Activated T-cell treated with anti-CD3 and anti-CD28 coated beads, Interleukin-2, amount 50 U/mL, for 4 hours (primary cell): ENCODE data around the gene RAD18. TPM values are rescaled to one million over a fixed set of nuclear protein-coding genes. Genes with fewer than 3 reads are reported as not detected.

Source experiments
- ATAC-seq, 2 donors: fragments of 200-7000 bp; cut with Tn5 transposase; one replicate each; pipeline ENCODE4 v1.10.0; 2021
- DNase-seq: peaks from one replicate; pipeline ENCODE4 v3.0.0-alpha.2; 2020
- H3K27me3 Mint-ChIP-seq: one replicate; pipeline ENCODE4 v1.8.0; 2021; ENCODE audit warnings: low read depth, mixed read lengths
- H3K36me3 Mint-ChIP-seq: one replicate; pipeline ENCODE4 v1.8.0; 2022; ENCODE audit warnings: mixed read lengths; ENCODE audit not compliant: insufficient read depth
- H3K4me1 Mint-ChIP-seq: one replicate; pipeline ENCODE4 v1.8.0; 2021; ENCODE audit warnings: low read depth, mixed read lengths
- H3K4me3 Mint-ChIP-seq: one replicate; pipeline ENCODE4 v1.8.0; 2021; ENCODE audit warnings: mild to moderate bottlenecking, moderate library complexity, mixed read lengths
- H3K9me3 Mint-ChIP-seq: one replicate; pipeline ENCODE4 v1.8.0; 2021; ENCODE audit warnings: mixed read lengths
- total RNA-seq, 3 donors: library from RNA; stranded (reverse); gene quantifications; one replicate each; pipeline ENCODE4 v1.2.1, GENCODE V29; 2021

RAD18 gene
- total RNA-seq, 3 donors from 2014 or later: 32.5 to 45.0 (median 38.0) TPM

DNA sequence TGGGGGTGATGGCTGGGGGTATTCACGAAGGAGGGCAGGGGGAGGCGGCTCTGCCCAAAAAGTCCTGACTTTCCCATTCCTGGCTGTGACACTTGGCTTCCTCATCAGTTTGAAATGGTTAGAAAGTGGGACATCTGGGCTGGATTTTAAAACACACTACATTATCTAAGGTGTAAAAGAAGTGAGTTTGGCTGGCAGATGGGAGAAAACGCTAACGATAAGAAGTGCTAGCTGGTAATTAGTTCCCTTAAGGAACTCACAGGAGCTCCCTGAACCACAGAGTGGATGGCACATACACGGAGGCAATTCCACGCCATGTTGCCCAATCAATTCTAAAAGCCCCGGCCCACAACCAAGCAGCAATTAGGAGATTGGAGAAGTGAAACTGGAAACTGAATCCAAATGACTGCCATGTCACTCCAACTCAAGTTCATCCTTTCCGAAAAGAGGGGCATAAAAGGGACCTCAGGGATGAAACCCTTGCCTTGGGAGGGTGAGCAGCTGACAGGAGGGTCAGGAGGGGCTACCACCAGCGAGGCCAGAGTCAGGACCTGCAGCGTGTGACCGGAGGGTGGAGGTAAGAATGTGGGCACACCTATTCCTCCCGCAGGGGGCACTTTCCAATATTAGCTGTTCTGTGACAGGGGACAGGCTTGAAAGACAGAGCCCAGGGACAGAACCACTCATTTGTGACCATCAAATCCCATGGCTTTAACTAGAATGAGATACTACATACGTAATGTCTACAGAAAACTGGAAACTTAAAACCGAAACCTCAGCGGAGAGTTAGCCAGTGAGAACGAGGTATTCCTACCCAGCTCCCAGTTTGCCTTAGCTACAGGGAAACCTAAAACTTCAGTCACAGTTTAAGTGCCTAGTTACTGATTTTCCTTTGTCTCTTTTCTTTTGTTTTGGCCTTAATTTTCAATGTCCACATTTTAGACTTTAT lies 98.6 kb downstream of the RAD18 start:
- no peaks in the 10 kb centered on the region for H3K36me3 Mint-ChIP-seq
- ATAC-seq: no peak
- no peak overlapping the region for H3K4me3 Mint-ChIP-seq
- no peaks in the 10 kb centered on the region for H3K27me3 Mint-ChIP-seq
- no peak for DNase-seq
- H3K4me1 Mint-ChIP-seq: no peaks in the 10 kb centered on the region
- no peaks in the 10 kb centered on the region for H3K9me3 Mint-ChIP-seq

DNA sequence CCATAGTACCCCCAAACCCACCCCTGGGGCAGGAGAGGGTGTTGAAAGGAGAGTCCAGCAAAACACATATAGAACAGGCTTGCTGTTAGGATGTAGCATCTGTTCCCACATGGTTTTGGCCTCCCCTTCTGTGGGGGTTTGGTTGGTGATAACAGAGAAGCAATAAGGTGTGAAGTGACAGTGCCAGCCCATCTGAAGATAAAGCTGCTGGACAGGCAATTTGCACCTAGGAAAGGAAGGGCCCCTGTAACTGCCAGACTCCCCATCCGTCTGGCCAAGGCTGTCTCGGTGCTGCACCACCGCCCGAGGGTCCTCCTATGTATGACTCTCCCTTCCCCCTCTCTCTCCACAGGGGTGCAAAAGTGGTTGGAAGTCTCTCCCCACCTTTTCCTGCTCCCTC lies 99.4 kb downstream of the RAD18 start:
- no peaks in the 10 kb centered on the region for H3K27me3 Mint-ChIP-seq
- no peak for ATAC-seq
- no peaks in the 10 kb centered on the region for H3K4me1 Mint-ChIP-seq

DNA sequence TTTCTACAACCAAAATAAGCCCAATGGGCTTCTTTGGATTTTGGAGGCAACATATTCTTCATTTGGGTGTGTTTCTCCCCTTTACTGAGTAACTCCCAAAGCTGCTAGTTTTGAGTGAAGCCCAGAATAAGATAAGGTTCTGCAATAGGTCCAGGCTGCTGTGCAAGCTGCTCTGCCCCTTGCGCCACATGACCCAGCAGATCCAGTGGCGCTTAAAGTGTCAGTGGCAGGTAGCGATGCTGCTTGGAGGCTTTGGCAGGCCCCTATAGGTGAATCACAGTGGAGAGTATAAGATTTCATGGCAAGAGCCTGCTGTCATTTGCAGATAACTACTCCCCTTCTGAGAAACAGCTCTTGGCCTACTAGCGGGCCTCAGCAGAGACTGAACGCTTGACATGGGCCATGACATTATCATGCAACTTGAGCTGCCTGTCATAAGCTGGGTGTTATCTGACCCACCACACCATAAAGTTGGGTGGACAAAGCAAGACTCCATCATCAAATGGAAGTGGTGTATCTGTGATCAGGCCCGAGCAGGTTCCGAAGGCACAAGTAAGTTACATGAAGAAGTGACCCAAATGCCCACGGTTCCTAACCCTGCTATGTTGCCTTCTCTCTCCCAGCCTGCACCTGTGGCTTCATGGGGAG lies 105.4 kb downstream of the RAD18 start:
- Mint-ChIP-seq H3K4me3 (no peak overlapping the region), H3K9me3 (no peaks in the 10 kb centered on the region), H3K27me3 (no peaks in the 10 kb centered on the region), H3K36me3 (peaks cover 1% of the 10 kb centered on the region), H3K4me1 (no peaks in the 10 kb centered on the region)
- no peak for ATAC-seq
- no peak for DNase-seq

More for the DNA sequence above, 99.4 kb downstream of the RAD18 start:
- no peak overlapping the region for H3K4me3 Mint-ChIP-seq
- no peak for DNase-seq
- H3K36me3 Mint-ChIP-seq: no peaks in the 10 kb centered on the region
- no peaks in the 10 kb centered on the region for H3K9me3 Mint-ChIP-seq

DNA sequence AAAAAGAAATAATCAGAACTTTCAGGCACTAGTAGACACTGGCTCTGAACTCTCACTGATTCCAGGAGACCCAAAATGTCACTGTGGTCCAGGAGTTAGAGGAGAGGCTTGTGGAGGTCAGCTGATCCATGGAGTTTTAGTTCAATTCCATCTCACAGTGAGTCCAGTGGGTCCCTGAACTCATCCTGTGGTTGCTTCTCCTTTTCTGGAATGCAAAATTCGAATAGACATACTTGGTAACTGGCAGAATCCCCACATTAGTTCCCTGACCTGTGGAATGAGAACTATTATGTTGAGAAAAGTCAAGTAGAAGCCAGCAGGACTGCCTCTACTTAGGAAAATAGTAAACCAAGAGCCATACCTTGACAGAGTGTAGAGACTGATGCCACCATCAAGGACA lies 106.6 kb downstream of the RAD18 start:
- no peaks in the 10 kb centered on the region for H3K4me1 Mint-ChIP-seq
- H3K9me3 Mint-ChIP-seq: no peaks in the 10 kb centered on the region
- DNase-seq (no peak), ATAC-seq (no peak)
- H3K4me3 Mint-ChIP-seq: no peak overlapping the region
- peaks cover 1% of the 10 kb centered on the region for H3K36me3 Mint-ChIP-seq
- no peaks in the 10 kb centered on the region for H3K27me3 Mint-ChIP-seq

DNA sequence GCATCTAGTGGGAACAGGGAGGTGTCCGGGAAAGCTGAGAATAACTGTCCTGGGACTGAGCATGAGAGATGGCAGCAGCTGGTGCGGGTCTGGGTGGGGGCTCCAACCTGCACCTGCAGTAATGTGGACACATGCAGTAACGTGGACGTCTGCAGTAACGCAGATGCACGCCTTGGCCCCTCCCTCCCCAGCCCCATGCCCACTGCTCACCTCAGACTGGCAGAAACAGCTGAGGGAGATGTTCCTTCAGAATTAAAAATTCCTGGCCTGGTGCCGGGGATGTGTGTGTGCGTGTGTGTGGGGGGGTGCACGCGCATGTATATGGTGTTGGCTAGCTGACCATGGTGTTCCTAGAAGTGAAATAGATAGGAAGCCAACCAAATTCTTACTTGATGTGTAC lies 107.2 kb downstream of the RAD18 start:
- Mint-ChIP-seq H3K4me1 (no peaks in the 10 kb centered on the region), H3K27me3 (no peaks in the 10 kb centered on the region), H3K9me3 (no peaks in the 10 kb centered on the region), H3K36me3 (peaks cover 1% of the 10 kb centered on the region), H3K4me3 (no peak overlapping the region)
- ATAC-seq (no peak), DNase-seq (no peak)

DNA sequence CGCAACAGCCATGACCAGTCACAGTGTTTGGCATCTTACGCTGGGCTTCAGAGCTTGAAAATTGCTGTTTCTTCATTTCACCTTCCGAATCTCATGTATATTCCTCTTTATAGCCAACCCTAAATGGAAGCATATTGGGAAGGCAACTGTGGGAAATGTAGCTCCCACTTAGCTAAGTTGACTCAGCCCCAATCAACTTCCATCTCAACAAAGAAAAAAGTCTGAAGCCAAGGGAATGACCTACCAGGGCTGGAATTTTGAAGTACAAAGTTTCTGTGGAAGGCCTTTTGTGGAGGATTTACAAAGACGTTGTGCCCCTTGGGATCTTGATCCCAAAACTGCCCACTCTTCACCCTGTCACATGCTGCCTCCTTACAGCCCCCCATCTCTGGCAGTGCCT lies 108.6 kb downstream of the RAD18 start:
- no peak for ATAC-seq
- Mint-ChIP-seq H3K36me3 (peaks cover 1% of the 10 kb centered on the region), H3K9me3 (no peaks in the 10 kb centered on the region), H3K4me3 (no peak overlapping the region), H3K27me3 (no peaks in the 10 kb centered on the region), H3K4me1 (no peaks in the 10 kb centered on the region)
- DNase-seq: no peak

DNA sequence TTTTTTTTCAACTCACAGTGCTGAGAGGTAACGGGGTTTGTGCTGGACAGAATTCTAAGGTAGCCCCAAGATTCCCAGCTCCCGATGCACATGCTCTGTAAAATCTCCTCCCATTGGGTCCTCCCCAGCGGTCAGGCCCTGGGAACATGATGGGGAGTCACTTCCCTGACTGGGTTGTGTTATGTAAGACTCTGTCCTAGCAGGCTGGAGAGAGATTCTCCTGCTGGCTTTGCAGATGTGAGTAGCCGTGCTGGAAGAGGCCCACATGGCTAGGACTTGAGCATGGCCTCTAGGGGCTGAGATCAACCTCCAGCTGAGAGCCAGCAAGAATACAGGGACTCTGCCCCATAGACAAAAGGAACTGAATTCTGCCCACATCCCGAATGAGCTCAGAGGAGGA lies 110.2 kb downstream of the RAD18 start:
- Mint-ChIP-seq H3K4me3 (no peak overlapping the region), H3K27me3 (no peaks in the 10 kb centered on the region)
- ATAC-seq: no peak

DNA sequence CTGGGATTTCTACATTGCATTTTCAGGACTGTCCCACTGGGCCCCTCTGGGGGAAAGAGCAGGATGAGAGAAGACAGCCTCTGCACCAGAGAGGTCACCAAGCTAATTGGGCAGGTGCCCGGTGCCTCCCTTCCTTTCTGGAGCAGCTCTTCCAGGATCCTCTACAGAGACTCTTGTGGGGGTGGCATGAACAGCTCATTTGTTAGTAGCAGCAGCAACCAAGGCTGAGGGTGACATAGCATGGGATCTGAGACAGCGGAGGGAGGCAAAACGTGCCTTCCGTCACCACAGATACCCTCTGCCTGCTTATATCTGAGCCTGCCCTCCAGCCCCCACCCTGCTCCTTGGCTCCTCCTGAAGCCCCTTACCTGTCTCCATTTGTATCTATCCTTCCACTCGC lies 110.8 kb downstream of the RAD18 start:
- Mint-ChIP-seq H3K9me3 (no peaks in the 10 kb centered on the region), H3K4me1 (no peaks in the 10 kb centered on the region), H3K36me3 (peaks cover 1% of the 10 kb centered on the region), H3K4me3 (no peak overlapping the region), H3K27me3 (no peaks in the 10 kb centered on the region)
- no peak for DNase-seq
- no peak for ATAC-seq

More for the DNA sequence above, 110.2 kb downstream of the RAD18 start:
- H3K4me1 Mint-ChIP-seq: no peaks in the 10 kb centered on the region
- no peak for DNase-seq
- H3K9me3 Mint-ChIP-seq: no peaks in the 10 kb centered on the region
- H3K36me3 Mint-ChIP-seq: peaks cover 1% of the 10 kb centered on the region

DNA sequence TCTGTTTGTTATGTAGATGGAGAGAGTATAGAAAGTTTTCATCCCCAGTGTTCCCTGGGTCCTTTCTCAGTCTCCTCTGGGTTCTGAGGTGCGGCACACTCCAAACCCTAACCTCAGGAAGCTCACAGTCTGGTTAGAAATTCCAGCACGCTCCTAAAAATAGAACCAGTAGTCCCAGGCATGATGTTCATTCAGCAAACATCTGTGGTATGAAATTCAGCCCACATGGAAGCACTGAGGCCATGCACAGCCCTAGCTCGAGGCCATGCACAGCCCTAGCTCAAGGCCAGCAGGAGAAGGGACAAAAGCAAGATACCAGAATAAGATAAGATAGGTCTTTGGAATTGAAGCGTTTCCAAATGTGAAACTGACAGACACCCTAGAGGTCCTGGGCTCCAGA lies 111.6 kb downstream of the RAD18 start:
- ATAC-seq: no peak
- no peak for DNase-seq
- Mint-ChIP-seq H3K36me3 (peaks cover 1% of the 10 kb centered on the region), H3K4me3 (no peak overlapping the region), H3K9me3 (no peaks in the 10 kb centered on the region), H3K4me1 (no peaks in the 10 kb centered on the region), H3K27me3 (no peaks in the 10 kb centered on the region)

DNA sequence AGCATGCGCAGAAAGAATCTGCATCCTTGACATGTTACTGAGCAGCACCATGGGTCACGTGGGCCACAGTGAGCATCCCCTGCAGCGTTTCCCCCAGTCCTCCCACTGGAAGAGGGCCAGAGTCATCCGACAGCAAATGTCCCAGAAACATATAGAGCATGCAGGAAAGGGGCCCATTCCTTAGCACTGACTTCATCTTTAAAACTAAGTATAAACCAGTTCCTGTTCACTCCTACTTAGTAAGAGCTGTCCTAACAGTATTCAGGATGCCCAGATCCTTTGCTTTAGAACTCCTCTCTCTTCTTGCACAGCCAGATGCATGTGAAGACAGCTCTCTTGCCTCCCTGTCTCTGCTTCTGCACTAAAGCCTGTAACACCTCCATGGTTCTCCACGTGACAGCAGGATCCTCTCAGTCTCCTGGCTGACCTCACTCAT lies 114.6 kb downstream of the RAD18 start:
- Mint-ChIP-seq H3K27me3 (no peaks in the 10 kb centered on the region), H3K4me3 (no peak overlapping the region), H3K9me3 (no peaks in the 10 kb centered on the region), H3K36me3 (no peaks in the 10 kb centered on the region), H3K4me1 (no peaks in the 10 kb centered on the region)
- no peak for DNase-seq
- no peak for ATAC-seq

DNA sequence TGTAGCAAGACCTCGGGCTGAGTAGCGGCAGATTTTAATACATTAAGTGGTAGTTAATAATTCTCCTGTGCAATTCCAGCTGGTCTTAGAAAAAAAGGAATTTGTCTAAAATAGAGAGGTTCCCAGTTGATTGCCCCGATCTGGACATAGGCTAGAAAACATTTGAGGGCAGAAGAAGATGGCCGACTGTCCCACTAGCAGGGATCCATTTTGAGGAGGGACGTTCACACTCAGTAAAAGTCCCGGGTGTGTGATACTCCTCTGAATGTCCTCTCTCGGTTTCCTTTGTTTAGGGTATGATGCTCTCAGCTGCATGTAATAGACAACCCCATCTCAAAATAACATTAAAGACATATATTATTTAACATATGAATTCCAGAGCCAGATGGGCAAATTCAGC lies 116.0 kb downstream of the RAD18 start:
- no peaks in the 10 kb centered on the region for H3K4me1 Mint-ChIP-seq
- no peaks in the 10 kb centered on the region for H3K9me3 Mint-ChIP-seq
- no peaks in the 10 kb centered on the region for H3K27me3 Mint-ChIP-seq
- ATAC-seq (no peak), DNase-seq (no peak)
- H3K36me3 Mint-ChIP-seq: no peaks in the 10 kb centered on the region
- no peak overlapping the region for H3K4me3 Mint-ChIP-seq

DNA sequence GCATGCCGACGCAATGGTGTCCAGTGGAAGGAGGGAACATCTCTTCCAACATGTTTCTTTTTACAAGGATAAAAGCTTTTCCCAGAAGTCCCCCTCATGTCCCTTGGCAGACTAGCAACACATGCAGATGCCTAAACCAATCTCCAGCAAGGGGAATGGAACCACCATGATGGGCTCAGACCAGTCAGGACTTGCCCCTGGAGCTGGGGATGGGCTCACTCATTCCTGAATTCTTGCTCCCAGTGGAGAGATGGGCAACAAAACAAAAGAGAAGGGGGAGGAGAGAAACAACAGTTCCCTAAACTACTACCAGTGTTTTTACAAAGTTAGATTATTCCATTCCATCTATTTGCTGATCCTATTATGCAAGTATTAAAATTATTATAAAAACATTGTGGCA lies 117.1 kb downstream of the RAD18 start:
- no peaks in the 10 kb centered on the region for H3K9me3 Mint-ChIP-seq
- H3K4me3 Mint-ChIP-seq: no peak overlapping the region
- DNase-seq: no peak
- no peak for ATAC-seq
- no peaks in the 10 kb centered on the region for H3K4me1 Mint-ChIP-seq
- no peaks in the 10 kb centered on the region for H3K36me3 Mint-ChIP-seq
- no peaks in the 10 kb centered on the region for H3K27me3 Mint-ChIP-seq

DNA sequence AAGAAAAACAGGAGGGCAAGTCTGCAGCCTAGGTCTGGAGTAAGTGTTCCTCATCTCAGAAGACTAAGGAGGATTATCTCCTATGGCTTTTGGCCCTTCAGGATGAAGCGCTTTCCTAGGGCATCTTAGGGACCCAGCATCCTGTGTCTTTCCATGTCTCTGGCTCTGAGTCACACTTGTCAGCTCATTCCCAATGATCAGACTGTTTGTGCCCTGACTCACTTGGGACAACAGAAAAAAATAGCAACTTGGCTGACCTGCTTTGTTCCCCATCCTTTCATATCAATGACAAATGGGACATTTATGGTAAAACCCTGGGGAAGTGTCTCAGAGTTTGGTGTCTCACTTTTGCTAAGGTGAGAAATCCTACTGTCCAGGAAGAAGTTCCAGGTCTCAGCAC lies 117.6 kb downstream of the RAD18 start:
- H3K27me3 Mint-ChIP-seq: no peaks in the 10 kb centered on the region
- H3K9me3 Mint-ChIP-seq: no peaks in the 10 kb centered on the region
- H3K4me1 Mint-ChIP-seq: no peaks in the 10 kb centered on the region
- no peaks in the 10 kb centered on the region for H3K36me3 Mint-ChIP-seq
- DNase-seq (no peak), ATAC-seq (no peak)
- no peak overlapping the region for H3K4me3 Mint-ChIP-seq

DNA sequence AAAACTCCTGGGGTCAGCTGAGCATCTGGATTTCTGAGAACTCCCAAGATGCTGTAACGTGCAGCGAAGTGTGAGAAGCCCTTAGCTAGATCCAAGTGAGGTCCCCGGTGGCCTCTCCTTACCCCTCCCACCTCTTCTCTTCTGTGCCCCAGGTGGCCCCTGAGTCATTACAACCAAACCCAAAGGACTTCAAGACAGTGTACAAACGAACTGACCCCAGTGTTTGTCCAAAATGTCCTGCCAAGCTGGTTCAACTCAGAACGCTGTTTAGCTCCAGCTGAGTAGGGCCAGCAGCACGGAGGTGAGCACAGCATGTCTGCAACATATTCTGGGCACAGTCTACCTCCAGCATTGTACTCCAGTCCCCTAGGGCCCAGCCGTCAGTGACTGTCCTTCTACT lies 119.9 kb downstream of the RAD18 start:
- Mint-ChIP-seq H3K4me1 (no peaks in the 10 kb centered on the region), H3K4me3 (no peak overlapping the region), H3K27me3 (no peaks in the 10 kb centered on the region), H3K36me3 (no peaks in the 10 kb centered on the region), H3K9me3 (no peaks in the 10 kb centered on the region)
- ATAC-seq (no peak), DNase-seq (no peak)

DNA sequence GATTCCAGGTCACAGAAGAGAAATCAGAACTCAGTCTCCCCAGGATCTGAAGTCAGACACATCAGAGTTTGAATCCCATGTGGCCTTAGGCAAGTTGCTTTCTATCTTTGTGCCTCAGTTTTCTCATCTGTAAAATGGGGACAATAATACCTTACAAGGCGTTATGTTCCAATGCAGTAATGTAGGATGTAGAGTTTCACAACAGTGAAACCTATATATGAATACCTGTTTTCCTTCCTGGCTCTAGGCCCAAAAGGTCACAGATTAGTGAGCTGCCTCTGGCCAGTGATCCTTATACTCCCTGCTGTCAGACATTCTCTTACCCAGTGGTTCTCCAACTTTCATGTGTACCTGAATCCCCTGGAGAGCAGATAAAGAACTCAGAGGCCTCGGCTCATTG lies 121.0 kb downstream of the RAD18 start:
- Mint-ChIP-seq H3K4me3 (no peak overlapping the region), H3K4me1 (no peaks in the 10 kb centered on the region), H3K36me3 (no peaks in the 10 kb centered on the region), H3K9me3 (no peaks in the 10 kb centered on the region), H3K27me3 (no peaks in the 10 kb centered on the region)
- no peak for DNase-seq
- no peak for ATAC-seq
